ENCODE measurements around the gene LONRF2. TPM values are rescaled to one million over a fixed set of nuclear protein-coding genes. Genes with fewer than 3 reads are reported as not detected.

LONRF2 gene
- total RNA-seq, 1 donor from 2014 or later, result 19.0 TPM

- no peaks in the 10 kb centered on the region for H3K27me3 ChIP-seq (ENCODE audit: low read depth)
- no peak overlapping the region for H3K4me3 ChIP-seq
- H3K27ac ChIP-seq (replicated peaks), result no peak overlapping the region
- peaks cover 18% of the 10 kb centered on the region for H3K36me3 ChIP-seq
- intact Hi-C loops (cut with micrococcal nuclease), result no loop called here
- H3K4me1 ChIP-seq, result no peaks in the 10 kb centered on the region
- no peaks in the 10 kb centered on the region for H3K9me3 ChIP-seq (replicated peaks)
- TF ChIP-seq CTCF (IDR thresholded peaks at IDR 0.05; ENCODE audit: borderline replicate concordance), result no peak
- DNase-seq, result no peak
These were observed 43.8 kb downstream of the LONRF2 start for GRCh38 chr2:100278501-100278900.

GRCh38 chr2:100277540-100278207 is 44.6 kb downstream of the LONRF2 start:
- Histone ChIP-seq H3K4me3 (no peak overlapping the region), H3K9me3 (replicated peaks) (no peaks in the 10 kb centered on the region), H3K36me3 (peaks cover 16% of the 10 kb centered on the region), H3K27ac (replicated peaks) (no peak overlapping the region), H3K27me3 (ENCODE audit: low read depth) (no peaks in the 10 kb centered on the region), H3K4me1 (peaks cover 3% of the 10 kb centered on the region)
- intact Hi-C loops (cut with micrococcal nuclease), result no loop called here
- no peak for TF ChIP-seq CTCF (IDR thresholded peaks at IDR 0.05; ENCODE audit: borderline replicate concordance)
- no peak for DNase-seq

- no peak overlapping the region for H3K4me3 ChIP-seq
- no peak overlapping the region for H3K27ac ChIP-seq (replicated peaks)
- H3K4me1 ChIP-seq, result peaks cover 5% of the 10 kb centered on the region
- TF ChIP-seq CTCF (IDR thresholded peaks at IDR 0.05; ENCODE audit: borderline replicate concordance), result no peak
- no peak for DNase-seq
- no peaks in the 10 kb centered on the region for H3K27me3 ChIP-seq (ENCODE audit: low read depth)
- H3K9me3 ChIP-seq (replicated peaks), result no peaks in the 10 kb centered on the region
- intact Hi-C loops (cut with micrococcal nuclease), result no loop called here
- peaks cover 14% of the 10 kb centered on the region for H3K36me3 ChIP-seq
These were observed 45.6 kb downstream of the LONRF2 start for GRCh38 chr2:100276716-100277115.

GRCh38 chr2:100275200-100275589 is 47.1 kb downstream of the LONRF2 start:
- Histone ChIP-seq H3K27me3 (ENCODE audit: low read depth) (no peaks in the 10 kb centered on the region), H3K9me3 (replicated peaks) (no peaks in the 10 kb centered on the region), H3K4me3 (no peak overlapping the region), H3K36me3 (peaks cover 11% of the 10 kb centered on the region), H3K27ac (replicated peaks) (no peak overlapping the region), H3K4me1 (peaks cover 5% of the 10 kb centered on the region)
- intact Hi-C loops (cut with micrococcal nuclease), result no loop called here
- no peak for TF ChIP-seq CTCF (IDR thresholded peaks at IDR 0.05; ENCODE audit: borderline replicate concordance)
- no peak for DNase-seq

GRCh38 chr2:100274566-100275199 is 47.6 kb downstream of the LONRF2 start:
- no peak for TF ChIP-seq CTCF (IDR thresholded peaks at IDR 0.05; ENCODE audit: borderline replicate concordance)
- no peak overlapping the region for H3K27ac ChIP-seq (replicated peaks)
- no peaks in the 10 kb centered on the region for H3K27me3 ChIP-seq (ENCODE audit: low read depth)
- H3K4me1 ChIP-seq, result peaks cover 5% of the 10 kb centered on the region
- H3K36me3 ChIP-seq, result peaks cover 11% of the 10 kb centered on the region
- H3K9me3 ChIP-seq (replicated peaks), result no peaks in the 10 kb centered on the region
- intact Hi-C loops (cut with micrococcal nuclease), result no loop called here
- no peak overlapping the region for H3K4me3 ChIP-seq
- DNase-seq, result no peak
